GM12891 (cell line): ENCODE data around the gene TMEM132D.

Source experiments
- DNase-seq: peaks from one replicate; pipeline ENCODE4 v3.0.0; 2011; ENCODE audit warnings: low spot score; ENCODE audit not compliant: insufficient read length
- FAIRE-seq: peaks from 2 replicates; lab custom pipeline; 2011; peaks lifted over from hg19 to GRCh38; lab: Jason Lieb, UNC
- PAX5 ChIP-seq: IDR thresholded peaks from 2 replicates; pipeline ENCODE4 v1.6.1; 2011; ENCODE audit warnings: low read length, moderate library complexity, mild to moderate bottlenecking; ENCODE audit not compliant: insufficient read depth, severe bottlenecking
- POLR2A ChIP-seq: IDR thresholded peaks from 2 replicates; pipeline ENCODE4 v1.6.1; 2011; ENCODE audit warnings: low read depth, low read length, control low read depth
- POLR2AphosphoS5 ChIP-seq: IDR thresholded peaks from 2 replicates; pipeline ENCODE4 v1.6.1; 2011; ENCODE audit warnings: low read depth, low read length, control low read depth
- POU2F2 ChIP-seq: IDR thresholded peaks from 2 replicates; pipeline ENCODE4 v1.6.1; 2011; ENCODE audit warnings: low read depth, mild to moderate bottlenecking, control low read depth, low read length, moderate library complexity
- SPI1 ChIP-seq: IDR thresholded peaks from 2 replicates; pipeline ENCODE4 v1.6.1; 2011; ENCODE audit warnings: low read depth, low read length, control low read depth
- TAF1 ChIP-seq: IDR thresholded peaks from 2 replicates; pipeline ENCODE4 v1.6.1; 2011; ENCODE audit warnings: low read depth, low read length, control low read depth

The TMEM132D gene

GRCh38 chr12:129659961-129660622 lies 243.7 kb downstream of the TMEM132D start:
- no peak for DNase-seq
- no peak for FAIRE-seq
- TF ChIP-seq SPI1 (no peak), POLR2A (no peak), POU2F2 (no peak), TAF1 (no peak)

GRCh38 chr12:129657179-129657578 lies 246.6 kb downstream of the TMEM132D start:
- FAIRE-seq (no peak), DNase-seq (no peak)
- TF ChIP-seq POLR2A: no peak
- TF ChIP-seq PAX5: no peak
- TF ChIP-seq POU2F2: no peak
- TF ChIP-seq TAF1: no peak
- TF ChIP-seq POLR2AphosphoS5: no peak
- no peak for TF ChIP-seq SPI1

GRCh38 chr12:129651951-129652350 lies 251.9 kb downstream of the TMEM132D start:
- no peak for DNase-seq
- TF ChIP-seq TAF1 (no peak), POU2F2 (no peak), PAX5 (no peak), POLR2AphosphoS5 (no peak), POLR2A (no peak), SPI1 (no peak)
- FAIRE-seq: no peak

- no peak for DNase-seq
- FAIRE-seq: no peak
- TF ChIP-seq POLR2A (no peak), TAF1 (no peak)
These were observed 261.9 kb downstream of the TMEM132D start for GRCh38 chr12:129641926-129642325.

- no peak for TF ChIP-seq POLR2AphosphoS5
- no peak for TF ChIP-seq POU2F2
- TF ChIP-seq PAX5: no peak
- no peak for TF ChIP-seq POLR2A
- no peak for TF ChIP-seq SPI1
- no peak for TF ChIP-seq TAF1
- FAIRE-seq: no peak
- DNase-seq: no peak
These were observed 268.7 kb downstream of the TMEM132D start for GRCh38 chr12:129635021-129635685.

GRCh38 chr12:129631316-129631715 lies 272.5 kb downstream of the TMEM132D start:
- no peak for FAIRE-seq
- TF ChIP-seq POU2F2 (no peak), POLR2A (no peak), TAF1 (no peak), SPI1 (no peak), POLR2AphosphoS5 (no peak), PAX5 (no peak)
- no peak for DNase-seq

- no peak for DNase-seq
- TF ChIP-seq POLR2A (no peak), POU2F2 (no peak), PAX5 (no peak), POLR2AphosphoS5 (no peak), TAF1 (no peak)
- no peak for FAIRE-seq
These were observed 273.9 kb downstream of the TMEM132D start for GRCh38 chr12:129629901-129630300.

GRCh38 chr12:129622566-129622965 lies 281.3 kb downstream of the TMEM132D start:
- DNase-seq (no peak), FAIRE-seq (no peak)
- TF ChIP-seq SPI1 (no peak), PAX5 (no peak), POLR2AphosphoS5 (no peak)

- FAIRE-seq (no peak), DNase-seq (no peak)
- TF ChIP-seq PAX5 (no peak), POU2F2 (no peak), POLR2A (no peak), SPI1 (no peak), POLR2AphosphoS5 (no peak), TAF1 (no peak)
These were observed 284.6 kb downstream of the TMEM132D start for GRCh38 chr12:129619271-129619670.

GRCh38 chr12:129617849-129618248 lies 286.0 kb downstream of the TMEM132D start:
- no peak for FAIRE-seq
- TF ChIP-seq POLR2A (no peak), PAX5 (no peak), POLR2AphosphoS5 (no peak), SPI1 (no peak), TAF1 (no peak), POU2F2 (no peak)
- no peak for DNase-seq
